NCI-H526 (cell line): ENCODE data around the gene PDLIM4.

Experiments used
- DNase-seq, 2 experiments: peaks; one replicate each; lab custom pipeline; 2025; lab: John Stamatoyannopoulos, UW

PDLIM4 gene

GRCh38 chr5:132309679-132310078, 52.2 kb downstream of the PDLIM4 start:
- no peak for DNase-seq

- DNase-seq: no peak
These were observed 52.8 kb downstream of the PDLIM4 start for GRCh38 chr5:132310141-132310834.

- DNase-seq: no peak
These were observed 55.9 kb downstream of the PDLIM4 start for GRCh38 chr5:132313366-132313765.

GRCh38 chr5:132313961-132314432, 56.5 kb downstream of the PDLIM4 start:
- DNase-seq: no peak

- DNase-seq: no peak
These were observed 58.1 kb downstream of the PDLIM4 start for GRCh38 chr5:132315529-132316067.

- no peak for DNase-seq
These were observed 62.5 kb downstream of the PDLIM4 start for GRCh38 chr5:132319975-132320374.

- DNase-seq: no peak
These were observed 63.7 kb downstream of the PDLIM4 start for GRCh38 chr5:132321109-132321721.

- no peak for DNase-seq
These were observed 64.8 kb downstream of the PDLIM4 start for GRCh38 chr5:132322266-132322665.
